Osteoblast (primary cell): ENCODE measurements around the gene FGF19. TPM values are rescaled to one million over a fixed set of nuclear protein-coding genes. Genes with fewer than 3 reads are reported as not detected.

Source experiments
- DNase-seq: peaks from one replicate; pipeline ENCODE4 v3.0.0; 2011; ENCODE audit warnings: low spot score, mixed read lengths; ENCODE audit not compliant: insufficient read length; ENCODE audit errors: missing footprints
- H2AFZ ChIP-seq: 2 replicates; pipeline ENCODE4 v1.6.0; 2011; ENCODE audit warnings: mild to moderate bottlenecking, low read length
- H3K27ac ChIP-seq: 2 replicates; pipeline ENCODE4 v1.5.1; 2011; ENCODE audit warnings: mild to moderate bottlenecking, low read depth, low read length, moderate library complexity
- H3K27me3 ChIP-seq: 2 replicates; pipeline ENCODE4 v1.6.0; 2012; ENCODE audit warnings: mild to moderate bottlenecking, control low read depth, inconsistent platforms, low read length, moderate library complexity; ENCODE audit not compliant: insufficient read depth
- H3K36me3 ChIP-seq: 2 replicates; pipeline ENCODE4 v1.5.1; 2011; ENCODE audit warnings: mild to moderate bottlenecking, low read length, control low read depth, moderate library complexity; ENCODE audit not compliant: insufficient read depth
- H3K4me1 ChIP-seq: 2 replicates; pipeline ENCODE4 v1.5.1; 2011; ENCODE audit warnings: mild to moderate bottlenecking, low read length, control low read depth, moderate library complexity; ENCODE audit not compliant: insufficient read depth
- H3K4me2 ChIP-seq: 2 replicates; pipeline ENCODE4 v1.6.0; 2011; ENCODE audit warnings: mild to moderate bottlenecking, low read length; ENCODE audit not compliant: insufficient read depth
- H3K4me3 ChIP-seq: fragments of 200-600 bp; sonication (generic); 3 replicates; pipeline ENCODE4 v1.5.1; 2012; ENCODE audit warnings: mild to moderate bottlenecking, low read length, inconsistent platforms; ENCODE audit not compliant: insufficient read depth
- H3K79me2 ChIP-seq: 2 replicates; pipeline ENCODE4 v1.6.0; 2012; ENCODE audit warnings: mild to moderate bottlenecking, low read length, control low read depth, inconsistent platforms; ENCODE audit not compliant: insufficient read depth
- H3K9me3 ChIP-seq: 2 replicates; pipeline ENCODE4 v1.5.1; 2011; ENCODE audit warnings: low read depth, low read length, control low read depth
- H4K20me1 ChIP-seq: 2 replicates; pipeline ENCODE4 v1.6.0; 2012; ENCODE audit warnings: mild to moderate bottlenecking, low read length, control low read depth; ENCODE audit not compliant: insufficient read depth
- total RNA-seq: library from RNA; depleted of rRNA; stranded (reverse); fragments of >200 nt; gene quantifications from 2 replicates; pipeline ENCODE4 v1.2.3, GENCODE V29; 2012
- TF ChIP-seq, protein P1 (sequence below): IDR thresholded peaks from 2 replicates; pipeline ENCODE4 v1.5.1; 2011; ENCODE audit warnings: mild to moderate bottlenecking, low read depth, low read length, moderate library complexity; ENCODE audit errors: extremely low read depth

The FGF19 gene
- total RNA-seq, 1 donor, result not detected

DNA sequence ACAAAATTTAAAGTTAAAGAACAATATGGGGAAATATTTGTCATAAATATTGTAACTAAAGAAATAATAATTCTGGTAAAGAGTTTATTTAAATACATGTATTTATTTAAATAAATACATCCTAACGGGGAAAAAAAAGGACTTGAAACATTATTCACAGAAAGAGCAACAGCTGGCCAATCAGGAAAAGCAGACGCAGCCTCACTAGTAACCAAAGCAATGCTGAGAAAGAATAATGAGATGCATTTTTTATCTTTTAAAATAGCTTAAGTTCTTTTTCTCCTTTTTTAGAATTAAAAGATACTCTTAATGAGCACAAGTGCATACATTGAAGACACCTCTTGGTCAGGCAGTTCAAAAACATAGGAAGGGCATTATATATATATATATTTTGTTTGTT is 26.1 kb downstream of the FGF19 start:
- peak; percentile 64 for DNase-seq
- TF ChIP-seq, protein P1, sequence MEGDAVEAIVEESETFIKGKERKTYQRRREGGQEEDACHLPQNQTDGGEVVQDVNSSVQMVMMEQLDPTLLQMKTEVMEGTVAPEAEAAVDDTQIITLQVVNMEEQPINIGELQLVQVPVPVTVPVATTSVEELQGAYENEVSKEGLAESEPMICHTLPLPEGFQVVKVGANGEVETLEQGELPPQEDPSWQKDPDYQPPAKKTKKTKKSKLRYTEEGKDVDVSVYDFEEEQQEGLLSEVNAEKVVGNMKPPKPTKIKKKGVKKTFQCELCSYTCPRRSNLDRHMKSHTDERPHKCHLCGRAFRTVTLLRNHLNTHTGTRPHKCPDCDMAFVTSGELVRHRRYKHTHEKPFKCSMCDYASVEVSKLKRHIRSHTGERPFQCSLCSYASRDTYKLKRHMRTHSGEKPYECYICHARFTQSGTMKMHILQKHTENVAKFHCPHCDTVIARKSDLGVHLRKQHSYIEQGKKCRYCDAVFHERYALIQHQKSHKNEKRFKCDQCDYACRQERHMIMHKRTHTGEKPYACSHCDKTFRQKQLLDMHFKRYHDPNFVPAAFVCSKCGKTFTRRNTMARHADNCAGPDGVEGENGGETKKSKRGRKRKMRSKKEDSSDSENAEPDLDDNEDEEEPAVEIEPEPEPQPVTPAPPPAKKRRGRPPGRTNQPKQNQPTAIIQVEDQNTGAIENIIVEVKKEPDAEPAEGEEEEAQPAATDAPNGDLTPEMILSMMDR, result no peak
- no peak overlapping the region for H3K4me2 ChIP-seq
- H2AFZ ChIP-seq, result no peak overlapping the region
- H3K36me3 ChIP-seq, result peaks cover 5% of the 10 kb centered on the region
- peaks cover 24% of the 10 kb centered on the region for H3K79me2 ChIP-seq
- no peaks in the 10 kb centered on the region for H3K9me3 ChIP-seq
- no peak overlapping the region for H3K4me3 ChIP-seq
- H4K20me1 ChIP-seq, result peaks cover 13% of the 10 kb centered on the region
- H3K27ac ChIP-seq, result no peak overlapping the region
- peaks cover 4% of the 10 kb centered on the region for H3K27me3 ChIP-seq
- peaks cover 16% of the 10 kb centered on the region for H3K4me1 ChIP-seq

- TF ChIP-seq, protein P1, result no peak
- Histone ChIP-seq H3K4me1 (peaks cover 17% of the 10 kb centered on the region), H4K20me1 (peaks cover 13% of the 10 kb centered on the region), H3K27ac (peak within 1 kb of the TSS; percentile 95), H3K27me3 (peaks cover 4% of the 10 kb centered on the region), H3K4me3 (peak within 1 kb of the TSS; percentile 98), H3K9me3 (no peaks in the 10 kb centered on the region), H3K79me2 (peaks cover 38% of the 10 kb centered on the region), H3K4me2 (peak within 1 kb of the TSS; percentile 81), H2AFZ (peak within 1 kb of the TSS; percentile 86), H3K36me3 (peaks cover 24% of the 10 kb centered on the region)
- DNase-seq, result peak; percentile 99
Measured at GRCh38 chr11:69674886-69675714, 28.7 kb downstream of the FGF19 start, which contains the start of gene LTO1. Gene LTO1, minus strand, starts transcription at chr11:69675353. Its CDS starts 114 bp downstream, at chr11:69675239.

GRCh38 chr11:69674267-69674885 is 29.4 kb downstream of the FGF19 start:
- TF ChIP-seq, protein P1, result no peak
- DNase-seq, result peak; percentile 97
- H3K36me3 ChIP-seq, result peaks cover 31% of the 10 kb centered on the region
- H4K20me1 ChIP-seq, result peaks cover 16% of the 10 kb centered on the region
- peaks cover 4% of the 10 kb centered on the region for H3K27me3 ChIP-seq
- H3K4me3 ChIP-seq, result peak overlapping the region; percentile 98
- H3K27ac ChIP-seq, result peak overlapping the region; percentile 95
- H3K4me1 ChIP-seq, result peaks cover 20% of the 10 kb centered on the region
- H3K79me2 ChIP-seq, result peaks cover 45% of the 10 kb centered on the region
- peak overlapping the region; percentile 79 for H2AFZ ChIP-seq
- H3K9me3 ChIP-seq, result no peaks in the 10 kb centered on the region
- peak overlapping the region; percentile 81 for H3K4me2 ChIP-seq
